Naive thymus-derived CD8-positive, alpha-beta T cell (primary cell): Measurements from ENCODE around the gene RPL15. TPM values are rescaled to one million over a fixed set of nuclear protein-coding genes. Genes with fewer than 3 reads are reported as not detected.
"Not testable (repeated sequence)": the region's sequence is repeated elsewhere in the genome, so short reads cannot be mapped to it uniquely, and the experiment has no call there.

ENCODE experiments used
- ATAC-seq, 2 donors: fragments of 150-1000 bp; cut with Tn5 transposase in 1 of 2; sonication (Bioruptor Pico), chemical (Tn5 transposase) in 1 of 2; 1 replicate in 1 of 2; 2 replicates in 1 of 2; pipeline ENCODE4 v1.10.0; 2021; ENCODE audit warnings: mild to moderate bottlenecking in 2 of 2, moderate library complexity in 2 of 2
- POLR2A ChIA-PET: fragments of 350-600 bp; sonication (Branson Sonifier 250); formaldehyde crosslinking; loops from one replicate; lab custom pipeline; 2021; ENCODE audit warnings: antibody characterized with exemption; lab: Charles Lee
- DNase-seq, 10 donors: peaks; one replicate each; pipeline versions ENCODE4 v3.0.0 to v3.0.0-alpha.2; 2020 to 2022
- H3K27ac Mint-ChIP-seq, 10 donors: one replicate each; pipeline ENCODE4 v1.8.0; 2020 to 2022; ENCODE audit warnings: mild to moderate bottlenecking in 10 of 10, mixed read lengths in 10 of 10, moderate library complexity in 4 of 10, inconsistent platforms in 1 of 10
- H3K27me3 Mint-ChIP-seq, 5 donors: one replicate each; pipeline ENCODE4 v1.8.0; 2021 to 2022; ENCODE audit warnings: mixed read lengths in 5 of 5
- H3K36me3 Mint-ChIP-seq, 3 donors: one replicate each; pipeline ENCODE4 v1.8.0; 2020 to 2022; ENCODE audit warnings: mixed read lengths in 3 of 3, mild to moderate bottlenecking in 2 of 3, inconsistent platforms in 1 of 3
- H3K4me1 Mint-ChIP-seq, 4 donors: one replicate each; pipeline ENCODE4 v1.8.0; 2021 to 2022; ENCODE audit warnings: mixed read lengths in 4 of 4
- H3K4me3 Mint-ChIP-seq, 10 donors: one replicate each; pipeline ENCODE4 v1.8.0; 2020 to 2022; ENCODE audit warnings: mild to moderate bottlenecking in 10 of 10, mixed read lengths in 10 of 10, moderate library complexity in 6 of 10, inconsistent platforms in 1 of 10
- H3K9me3 Mint-ChIP-seq, 9 donors: one replicate each; pipeline ENCODE4 v1.8.0; 2020 to 2022; ENCODE audit warnings: mixed read lengths in 9 of 9, mild to moderate bottlenecking in 3 of 9, inconsistent platforms in 1 of 9, moderate library complexity in 1 of 9
- polyA plus RNA-seq, 3 donors: library from polyadenylated mRNA; unstranded; fragments of 300-500 nt; fragmentation: Illumina TruSeq; gene quantifications; one replicate each; pipeline ENCODE4 v1.2.3, GENCODE V29; 2021
- total RNA-seq, 8 experiments: library from RNA in 2 of 8; stranded (reverse) in 2 of 8; gene quantifications; one replicate each; pipeline ENCODE4 v1.2.3 and lab custom pipeline; 2021 to 2026

The RPL15 gene
- total and polyA plus RNA-seq, 5 experiments from 2014 or later = 2,184 to 6,458 (median 5,952) TPM

DNA sequence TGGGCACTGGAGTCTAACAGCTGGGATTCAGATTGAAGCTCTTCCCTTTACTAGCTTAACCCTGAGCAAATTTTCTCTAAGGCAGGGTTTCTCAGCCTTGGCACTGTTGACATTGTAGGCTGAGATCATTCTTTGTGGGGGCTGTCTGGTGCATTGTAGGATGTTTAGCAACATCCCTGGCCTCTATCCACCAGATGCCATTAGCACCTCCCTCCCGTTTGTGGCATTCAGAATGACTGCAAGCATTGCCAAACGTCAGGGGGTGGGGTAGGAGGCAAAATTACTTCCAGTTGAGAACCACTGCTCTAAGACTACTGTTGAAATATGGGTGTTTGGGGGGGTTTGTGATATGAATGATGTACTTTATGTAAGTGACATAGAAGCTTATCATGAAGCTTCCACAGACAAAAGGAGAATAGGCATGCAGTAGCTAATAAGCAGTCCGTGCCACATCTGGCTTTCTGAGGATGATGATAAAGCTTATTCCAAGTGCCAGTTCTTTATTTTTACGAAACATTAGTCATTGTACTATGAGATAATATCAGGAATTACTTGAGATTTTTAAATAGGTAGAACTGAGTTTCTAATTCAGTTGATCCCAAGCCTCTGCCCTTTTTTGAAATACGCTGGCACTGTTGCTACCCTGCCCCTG, 39.5 kb upstream of the RPL15 start:
- Mint-ChIP-seq H3K4me3 (no peak overlapping the region), H3K36me3 (peaks cover 0 to 9% (median 0%) of the 10 kb centered on the region in 3 donors), H3K27me3 (no peaks in the 10 kb centered on the region), H3K27ac (peak overlapping the region in 2 of 10 donors; percentile 47 to 77), H3K9me3 (no peaks in the 10 kb centered on the region), H3K4me1 (peaks cover 30 to 70% (median 58%) of the 10 kb centered on the region in 4 donors)
- no peak for ATAC-seq
- no peak for DNase-seq
- POLR2A ChIA-PET = no interaction called here

DNA sequence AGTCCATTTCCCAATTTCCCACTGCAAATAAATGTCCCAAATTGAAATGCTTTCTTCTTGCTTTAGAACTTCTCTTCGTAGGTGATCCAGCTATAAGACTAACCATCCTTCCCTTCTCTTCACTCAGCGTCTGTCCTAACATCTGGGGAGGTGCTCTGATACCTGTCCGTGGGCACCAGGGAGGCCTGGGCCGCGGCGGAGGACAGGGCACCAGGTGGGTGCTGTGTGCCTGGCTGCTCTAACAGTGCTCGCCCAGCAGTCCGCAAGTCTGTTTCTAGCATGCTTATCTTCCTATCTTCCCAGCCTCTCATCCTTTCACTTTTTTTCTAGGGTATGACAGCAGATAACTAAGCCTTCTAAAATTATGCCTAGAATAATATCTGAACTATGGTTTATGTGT, 37.4 kb upstream of the RPL15 start:
- H3K27ac Mint-ChIP-seq = peak overlapping the region in 5 of 10 donors; percentile 3 to 72 (median 70)
- H3K4me3 Mint-ChIP-seq = no peak overlapping the region
- POLR2A ChIA-PET = no interaction called here
- no peaks in the 10 kb centered on the region for H3K9me3 Mint-ChIP-seq
- ATAC-seq = no peak
- peaks cover 0 to 12% (median 0%) of the 10 kb centered on the region in 3 donors for H3K36me3 Mint-ChIP-seq
- peaks cover 32 to 61% (median 60%) of the 10 kb centered on the region in 4 donors for H3K4me1 Mint-ChIP-seq
- no peaks in the 10 kb centered on the region for H3K27me3 Mint-ChIP-seq
- no peak for DNase-seq

DNA sequence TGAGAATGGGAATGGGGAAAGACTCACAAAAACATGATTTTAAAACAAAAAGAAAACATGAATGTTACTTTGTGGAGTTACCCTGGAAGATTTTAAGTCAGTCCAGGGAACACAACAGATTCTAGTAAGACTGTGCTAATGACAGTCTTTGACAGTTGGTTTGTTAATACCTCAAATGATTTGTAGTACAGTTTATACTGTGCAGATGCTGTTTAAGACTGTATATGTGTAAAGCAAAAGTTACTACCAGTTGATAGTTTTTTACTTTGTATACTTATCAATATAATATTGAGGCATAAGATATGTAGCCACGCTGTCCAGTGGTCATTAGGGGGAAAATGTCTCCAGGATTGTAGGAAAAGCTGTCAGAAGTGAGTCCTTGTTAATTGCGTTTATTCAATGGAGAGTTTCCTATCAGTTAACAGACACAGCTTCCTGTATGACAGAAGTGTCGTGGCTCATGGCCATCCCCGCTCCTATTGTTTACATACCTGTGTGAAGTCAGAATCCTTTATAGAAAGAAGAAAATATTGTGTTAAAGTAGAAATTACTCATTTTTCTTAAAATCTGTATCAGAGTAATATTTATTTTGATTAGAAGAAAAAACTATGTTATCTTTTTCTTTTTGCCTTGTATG, 36.1 kb upstream of the RPL15 start:
- H3K27ac Mint-ChIP-seq = peak overlapping the region; percentile 60 to 95 (median 78)
- ATAC-seq (peak; percentile 58 to 68), DNase-seq (no peak)
- H3K9me3 Mint-ChIP-seq = no peaks in the 10 kb centered on the region
- H3K4me1 Mint-ChIP-seq = peaks cover 26 to 57% (median 51%) of the 10 kb centered on the region in 4 donors
- peak overlapping the region in 9 of 10 donors; percentile 26 to 77 (median 73) for H3K4me3 Mint-ChIP-seq
- peaks cover 0 to 12% (median 0%) of the 10 kb centered on the region in 3 donors for H3K36me3 Mint-ChIP-seq
- POLR2A ChIA-PET = no interaction called here
- H3K27me3 Mint-ChIP-seq = no peaks in the 10 kb centered on the region

DNA sequence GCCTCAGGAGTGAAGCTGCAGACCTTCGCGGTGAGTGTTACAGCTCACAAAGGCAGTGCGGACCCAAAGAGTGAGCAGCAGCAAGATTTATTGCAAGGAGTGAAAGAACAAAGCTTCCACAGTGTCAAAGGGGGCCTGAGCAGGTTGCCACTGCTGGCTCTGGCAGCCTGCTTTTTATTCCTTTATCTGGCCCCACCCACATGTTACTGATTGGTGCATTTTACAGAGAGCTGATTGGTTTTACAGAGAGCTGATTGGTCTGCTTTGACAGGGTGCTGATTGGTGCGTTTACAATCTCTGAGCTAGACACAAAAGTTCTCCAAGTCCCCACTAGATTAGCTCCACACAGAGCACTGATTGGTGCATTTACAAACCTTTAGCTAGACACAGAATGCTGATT, 34.9 kb upstream of the RPL15 start:
- not testable (repeated sequence) for H3K27me3 Mint-ChIP-seq, H3K9me3 Mint-ChIP-seq
- Mint-ChIP-seq H3K27ac (peak overlapping the region; percentile 73 to 95 (median 88)), H3K36me3 (peaks cover 0 to 16% (median 0%) of the 10 kb centered on the region in 3 donors), H3K4me1 (peaks cover 24 to 48% (median 46%) of the 10 kb centered on the region in 4 donors), H3K4me3 (peak overlapping the region; percentile 57 to 82 (median 74))
- peak in 1 of 2 donors; percentile 26 for ATAC-seq
- DNase-seq = peak in 2 of 10 donors; percentile 13
- POLR2A ChIA-PET = interaction anchor here (0.6 kb wide), 1 partner anchor 24 kb away, joined by 4 read pairs; no protein-coding TSS in a partner anchor

DNA sequence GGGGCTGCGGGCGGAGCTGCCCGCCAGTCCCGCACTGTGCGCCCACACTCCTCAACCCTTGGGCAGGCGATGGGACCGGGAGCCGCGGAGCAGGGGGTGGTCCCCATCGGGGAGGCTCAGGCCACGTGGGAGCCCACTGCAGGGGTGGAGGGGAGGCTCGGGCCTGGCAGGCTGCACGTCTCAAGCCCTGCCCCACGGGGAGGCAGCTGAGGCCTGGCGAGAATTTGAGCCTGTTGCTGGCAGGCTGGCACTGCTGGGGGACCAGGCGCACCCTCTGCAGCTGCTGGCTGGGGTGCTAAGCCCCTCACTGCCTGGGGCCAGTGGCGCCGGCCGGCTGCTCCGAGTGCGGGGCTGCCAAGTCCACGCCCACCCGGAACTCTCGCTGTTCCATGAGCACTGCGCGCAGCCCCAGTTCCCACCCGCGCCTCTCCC, 34.4 kb upstream of the RPL15 start:
- peak overlapping the region in 1 of 10 donors; percentile 95 for H3K27ac Mint-ChIP-seq
- H3K36me3 Mint-ChIP-seq = peaks cover 0 to 16% (median 0%) of the 10 kb centered on the region in 3 donors
- peaks cover 24 to 44% (median 42%) of the 10 kb centered on the region in 4 donors for H3K4me1 Mint-ChIP-seq
- H3K4me3 Mint-ChIP-seq = no peak overlapping the region
- H3K9me3 Mint-ChIP-seq = no peaks in the 10 kb centered on the region
- no peaks in the 10 kb centered on the region for H3K27me3 Mint-ChIP-seq
- ATAC-seq (no peak), DNase-seq (no peak)
- POLR2A ChIA-PET = interaction anchor here (0.6 kb wide), 1 partner anchor 23 kb away, joined by 4 read pairs; no protein-coding TSS in a partner anchor

DNA sequence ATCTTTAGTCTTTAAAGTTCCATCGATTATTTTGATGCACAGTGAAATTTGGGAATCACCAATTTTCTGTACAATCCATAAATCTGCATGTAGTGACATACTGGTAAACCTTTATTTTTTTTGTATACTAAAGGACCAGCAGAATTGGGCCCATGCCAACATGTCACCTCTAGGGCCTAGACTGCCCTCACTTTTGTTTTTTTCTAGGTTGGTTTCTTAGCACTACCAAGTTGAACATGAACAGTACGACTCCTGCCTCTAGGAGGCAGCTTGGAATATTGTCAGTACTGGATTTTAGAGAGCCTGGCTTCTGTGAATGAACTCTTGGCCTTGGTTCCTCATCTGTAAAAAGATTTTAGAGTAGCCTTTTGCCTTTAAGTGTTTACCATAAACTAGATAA, 32.5 kb upstream of the RPL15 start:
- Mint-ChIP-seq H3K4me3 (no peak overlapping the region), H3K9me3 (no peaks in the 10 kb centered on the region), H3K27me3 (no peaks in the 10 kb centered on the region), H3K36me3 (peaks cover 0 to 15% (median 0%) of the 10 kb centered on the region in 3 donors), H3K4me1 (peaks cover 16 to 32% (median 26%) of the 10 kb centered on the region in 4 donors), H3K27ac (peak overlapping the region in 7 of 10 donors; percentile 3 to 77 (median 42))
- ATAC-seq = no peak
- POLR2A ChIA-PET = no interaction called here
- no peak for DNase-seq

DNA sequence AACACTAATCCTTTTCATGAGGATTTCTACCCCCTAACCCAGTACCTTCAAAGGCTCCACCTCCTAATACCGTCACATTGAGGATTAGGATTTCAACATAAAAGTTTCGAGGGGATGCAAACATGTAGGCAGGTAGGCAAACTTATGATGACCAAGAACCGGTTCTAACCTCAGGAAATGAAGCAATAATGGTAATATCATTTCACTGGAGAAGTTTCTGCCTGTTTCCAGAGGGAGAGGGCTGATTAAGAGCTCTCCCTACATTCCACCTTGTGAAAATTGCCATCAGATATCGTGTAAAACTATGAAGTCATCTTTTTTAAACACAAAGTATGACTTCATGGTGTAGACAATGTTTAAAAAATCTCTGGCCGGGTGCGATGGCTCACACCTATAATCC, 31.7 kb upstream of the RPL15 start:
- no peak overlapping the region for H3K4me3 Mint-ChIP-seq
- peaks cover 0 to 19% (median 0%) of the 10 kb centered on the region in 3 donors for H3K36me3 Mint-ChIP-seq
- POLR2A ChIA-PET = no interaction called here
- no peak for DNase-seq
- no peak for ATAC-seq
- peak overlapping the region in 3 of 10 donors; percentile 3 to 44 (median 16) for H3K27ac Mint-ChIP-seq
- no peaks in the 10 kb centered on the region for H3K27me3 Mint-ChIP-seq
- peaks cover 14 to 28% (median 21%) of the 10 kb centered on the region in 4 donors for H3K4me1 Mint-ChIP-seq
- no peaks in the 10 kb centered on the region for H3K9me3 Mint-ChIP-seq

DNA sequence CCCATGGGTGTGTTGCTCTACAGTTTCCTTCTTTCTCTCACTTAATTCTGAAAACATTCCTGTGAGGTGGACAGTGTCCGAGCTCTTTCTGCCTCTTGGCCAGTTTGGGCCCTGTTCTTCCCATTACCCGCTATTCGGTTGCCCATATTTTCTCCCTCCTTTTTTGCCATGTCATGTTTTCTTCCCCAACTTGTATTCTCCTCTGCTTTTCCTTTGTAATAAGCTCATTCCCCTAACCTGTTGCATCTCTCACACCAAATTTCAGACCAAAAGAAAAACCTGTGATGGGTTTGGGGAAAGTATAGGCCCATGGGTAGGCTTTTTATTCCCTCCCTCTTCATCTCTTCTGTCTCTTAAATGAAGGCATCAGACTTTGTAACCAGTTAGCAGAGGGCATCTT, 30.6 kb upstream of the RPL15 start:
- no peak for DNase-seq
- H3K27me3 Mint-ChIP-seq = no peaks in the 10 kb centered on the region
- H3K4me3 Mint-ChIP-seq = no peak overlapping the region
- no peak for ATAC-seq
- peaks cover 8 to 19% (median 13%) of the 10 kb centered on the region in 4 donors for H3K4me1 Mint-ChIP-seq
- peak overlapping the region in 5 of 10 donors; percentile 21 to 41 (median 38) for H3K27ac Mint-ChIP-seq
- H3K36me3 Mint-ChIP-seq = peaks cover 0 to 27% (median 0%) of the 10 kb centered on the region in 3 donors
- POLR2A ChIA-PET = no interaction called here
- no peaks in the 10 kb centered on the region for H3K9me3 Mint-ChIP-seq

DNA sequence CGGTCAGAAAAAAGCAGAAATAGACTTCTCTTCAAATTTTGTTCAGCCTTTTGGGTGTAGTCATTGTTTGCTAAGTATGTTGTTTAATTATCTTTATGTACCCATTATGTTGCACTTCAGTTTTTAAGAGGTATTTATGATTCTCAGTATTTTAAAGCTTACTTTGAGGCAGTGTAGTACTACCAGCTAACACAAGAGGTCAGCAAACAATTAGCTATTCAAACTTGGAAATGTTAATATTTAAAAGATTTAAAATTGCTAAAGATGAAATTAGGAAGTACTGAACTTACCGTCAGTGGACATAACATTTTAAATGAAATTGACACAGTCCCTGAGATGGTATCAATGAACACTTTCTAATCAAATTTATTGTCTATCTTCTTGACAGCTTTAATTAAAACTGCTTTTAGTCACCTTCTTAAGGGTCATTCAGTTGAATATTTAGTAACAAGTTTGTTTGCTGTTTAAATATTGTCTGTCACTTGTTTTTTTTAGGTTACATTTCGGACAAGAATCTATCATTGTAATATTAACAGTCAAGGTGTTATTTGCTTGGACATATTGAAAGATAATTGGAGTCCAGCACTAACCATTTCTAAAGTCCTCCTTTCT, 28.2 kb upstream of the RPL15 start:
- POLR2A ChIA-PET = interaction anchor here (1.6 kb wide), 1 partner anchor 28 kb away, joined by 7 read pairs; the partner anchor contains the start of genes NKIRAS1 and RPL15
- H3K27me3 Mint-ChIP-seq = no peaks in the 10 kb centered on the region
- no peak overlapping the region for H3K4me3 Mint-ChIP-seq
- peaks cover 0 to 3% (median 2%) of the 10 kb centered on the region in 4 donors for H3K4me1 Mint-ChIP-seq
- no peaks in the 10 kb centered on the region for H3K9me3 Mint-ChIP-seq
- no peak for ATAC-seq
- DNase-seq = peak in 4 of 10 donors; percentile 6 to 44 (median 40)
- peaks cover 0 to 37% (median 0%) of the 10 kb centered on the region in 3 donors for H3K36me3 Mint-ChIP-seq
- H3K27ac Mint-ChIP-seq = peak overlapping the region in 1 of 10 donors; percentile 69

DNA sequence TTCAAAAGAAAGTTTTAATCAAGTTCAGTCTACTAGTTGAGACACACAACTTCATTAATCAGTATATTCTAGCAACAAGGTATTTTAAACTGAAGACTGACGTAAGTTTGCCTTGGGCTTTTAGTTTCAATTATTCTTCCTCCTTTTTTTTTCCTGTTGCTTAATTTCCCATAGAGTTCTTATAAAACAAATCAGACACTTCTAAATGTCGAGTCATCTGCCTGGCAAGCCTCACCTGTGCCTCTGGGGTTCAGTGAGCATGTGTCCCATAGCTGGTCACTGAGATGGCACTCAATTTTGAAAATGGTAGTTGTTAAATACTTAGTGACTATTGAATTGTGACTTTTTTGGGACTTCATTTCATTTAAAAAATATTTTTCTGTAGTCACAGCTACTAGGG, 27.5 kb upstream of the RPL15 start:
- no peak overlapping the region for H3K4me3 Mint-ChIP-seq
- no peaks in the 10 kb centered on the region for H3K9me3 Mint-ChIP-seq
- POLR2A ChIA-PET = no interaction called here
- no peaks in the 10 kb centered on the region for H3K27me3 Mint-ChIP-seq
- no peak for DNase-seq
- peaks cover 4 to 6% (median 5%) of the 10 kb centered on the region in 4 donors for H3K4me1 Mint-ChIP-seq
- peak overlapping the region in 1 of 10 donors; percentile 71 for H3K27ac Mint-ChIP-seq
- no peak for ATAC-seq
- peaks cover 0 to 41% (median 0%) of the 10 kb centered on the region in 3 donors for H3K36me3 Mint-ChIP-seq

DNA sequence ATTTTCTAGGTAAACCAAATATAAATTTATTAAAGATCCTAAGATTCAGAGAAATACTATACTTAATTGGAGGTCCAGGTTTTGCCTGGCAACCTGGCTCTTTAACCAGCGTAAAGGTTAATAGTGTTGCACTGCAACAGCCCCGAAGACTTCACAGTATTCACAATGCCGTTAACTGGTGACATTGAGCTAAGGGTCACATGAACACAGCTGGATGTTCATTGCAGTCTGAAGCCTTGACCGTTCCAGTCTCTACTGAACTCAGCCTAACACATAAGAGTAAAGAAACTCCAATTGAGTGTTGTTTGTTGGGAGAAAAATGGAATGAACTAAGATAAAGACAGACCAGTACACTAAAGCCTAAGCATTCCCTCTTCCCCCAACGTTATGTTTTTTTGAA, 27.0 kb upstream of the RPL15 start:
- Mint-ChIP-seq H3K36me3 (peaks cover 0 to 41% (median 0%) of the 10 kb centered on the region in 3 donors), H3K27ac (no peak overlapping the region), H3K27me3 (no peaks in the 10 kb centered on the region), H3K9me3 (no peaks in the 10 kb centered on the region), H3K4me3 (no peak overlapping the region), H3K4me1 (peaks cover 6 to 12% (median 8%) of the 10 kb centered on the region in 4 donors)
- POLR2A ChIA-PET = no interaction called here
- no peak for DNase-seq
- ATAC-seq = no peak

DNA sequence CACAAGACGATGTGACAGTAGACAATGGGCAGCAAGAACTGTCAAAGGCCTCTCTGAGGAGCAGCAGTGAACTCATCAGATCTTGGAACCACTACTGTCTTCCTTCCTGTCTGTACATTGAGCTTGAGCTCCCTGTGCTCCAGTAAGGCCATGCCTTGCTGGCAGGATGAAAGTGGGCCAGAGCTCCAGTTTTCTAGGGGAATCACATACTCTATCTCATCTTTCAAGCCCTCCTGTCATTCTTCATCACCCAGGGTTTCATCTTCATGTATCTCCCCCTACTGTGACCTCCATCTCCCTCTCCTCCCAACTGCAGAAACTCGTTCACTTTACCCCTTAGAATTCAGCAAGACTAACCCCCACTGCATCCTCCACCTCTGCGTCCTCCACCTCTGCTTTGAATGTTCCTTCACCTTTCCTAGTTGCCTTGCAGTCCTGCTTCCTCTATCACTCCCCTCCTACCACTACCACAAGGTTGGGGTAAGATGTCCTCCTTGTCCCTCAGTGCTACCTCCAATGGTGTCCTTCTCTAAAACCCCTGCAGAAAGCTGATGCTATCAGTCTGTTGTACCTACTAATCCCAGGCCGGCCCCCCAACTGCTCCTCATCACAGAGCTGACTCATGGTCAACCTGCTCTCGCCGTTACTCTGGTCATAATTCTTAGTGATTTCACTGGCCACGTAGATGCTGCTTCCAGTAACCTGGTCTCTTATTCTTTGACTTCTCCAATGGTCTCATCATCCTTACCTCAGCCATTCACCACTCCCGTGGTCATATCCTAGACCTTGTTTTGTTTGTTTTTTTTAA, 22.5 kb upstream of the RPL15 start:
- DNase-seq (no peak), ATAC-seq (no peak)
- Mint-ChIP-seq H3K27me3 (no peaks in the 10 kb centered on the region), H3K27ac (peak overlapping the region in 9 of 10 donors; percentile 1 to 77 (median 37)), H3K36me3 (peaks cover 5 to 60% (median 5%) of the 10 kb centered on the region in 3 donors), H3K4me1 (peaks cover 4 to 16% (median 9%) of the 10 kb centered on the region in 4 donors), H3K9me3 (no peaks in the 10 kb centered on the region), H3K4me3 (no peak overlapping the region)
- POLR2A ChIA-PET = interaction anchor here (0.7 kb wide), 1 partner anchor 34 kb away, joined by 3 read pairs; no protein-coding TSS in a partner anchor
